DND-41 (cell line): ENCODE measurements around the gene FAM53A.

Experiments used
- ATAC-seq: fragments of 200-7000 bp; cut with Tn5 transposase; 3 replicates; pipeline ENCODE4 v1.9.1; 2021; ENCODE audit warnings: low read depth; ENCODE audit not compliant: insufficient read depth
- DNase-seq: peaks from one replicate; pipeline ENCODE4 v3.0.0-alpha.2; 2020
- H2AFZ ChIP-seq: 2 replicates; pipeline ENCODE4 v1.6.0; 2012; ENCODE audit warnings: low read depth, low read length
- H3K27ac ChIP-seq: 2 replicates; pipeline ENCODE4 v1.5.1; 2012; ENCODE audit warnings: low read length, inconsistent platforms
- H3K27me3 ChIP-seq: fragments of 200-600 bp; sonication (generic); 2 replicates; pipeline ENCODE4 v1.6.0; 2012; ENCODE audit warnings: low read length, mild to moderate bottlenecking, inconsistent platforms; ENCODE audit not compliant: insufficient read depth, poor library complexity
- H3K36me3 ChIP-seq: 2 replicates; pipeline ENCODE4 v1.5.1; 2012; ENCODE audit warnings: low read length, inconsistent platforms; ENCODE audit not compliant: insufficient read depth
- H3K4me1 ChIP-seq: 2 replicates; pipeline ENCODE4 v1.5.1; 2012; ENCODE audit warnings: mild to moderate bottlenecking, low read length; ENCODE audit not compliant: insufficient read depth
- H3K4me2 ChIP-seq: 2 replicates; pipeline ENCODE4 v1.6.0; 2012; ENCODE audit warnings: mild to moderate bottlenecking, moderate library complexity, low read length, inconsistent platforms; ENCODE audit not compliant: insufficient read depth
- H3K4me3 ChIP-seq, 2 experiments: fragments of 200-600 bp in 1 of 2; shearing (Covaris generic) in 1 of 2; 2 replicates each; pipeline ENCODE4 v1.5.1; 2012 to 2016; ENCODE audit warnings: inconsistent platforms in 2 of 2, low read length in 2 of 2, mild to moderate bottlenecking in 2 of 2, low read depth in 1 of 2, moderate library complexity in 1 of 2
- H3K79me2 ChIP-seq: 2 replicates; pipeline ENCODE4 v1.6.0; 2012; ENCODE audit warnings: low read length, inconsistent platforms; ENCODE audit not compliant: insufficient read depth
- H3K9ac ChIP-seq: 2 replicates; pipeline ENCODE4 v1.6.0; 2012; ENCODE audit warnings: low read depth, mild to moderate bottlenecking, inconsistent platforms, low read length, moderate library complexity
- H3K9me3 ChIP-seq: 2 replicates; pipeline ENCODE4 v1.5.1; 2012; ENCODE audit warnings: low read length, moderate library complexity, mild to moderate bottlenecking, inconsistent platforms; ENCODE audit not compliant: insufficient read depth, severe bottlenecking
- H4K20me1 ChIP-seq: 2 replicates; pipeline ENCODE4 v1.6.0; 2012; ENCODE audit warnings: low read length; ENCODE audit not compliant: insufficient read depth
- EZH2 ChIP-seq: IDR thresholded peaks from 3 replicates; pipeline ENCODE4 v1.6.1; 2012; ENCODE audit warnings: borderline replicate concordance, low read depth, mild to moderate bottlenecking, moderate library complexity, low read length, inconsistent platforms; ENCODE audit not compliant: severe bottlenecking
- TF ChIP-seq, protein P1 (sequence below): IDR thresholded peaks from 2 replicates; pipeline ENCODE4 v1.5.1; 2012; ENCODE audit warnings: borderline replicate concordance, low read length, moderate library complexity, mild to moderate bottlenecking; ENCODE audit not compliant: poor library complexity, severe bottlenecking; ENCODE audit errors: extremely low read depth

Gene FAM53A

DNA sequence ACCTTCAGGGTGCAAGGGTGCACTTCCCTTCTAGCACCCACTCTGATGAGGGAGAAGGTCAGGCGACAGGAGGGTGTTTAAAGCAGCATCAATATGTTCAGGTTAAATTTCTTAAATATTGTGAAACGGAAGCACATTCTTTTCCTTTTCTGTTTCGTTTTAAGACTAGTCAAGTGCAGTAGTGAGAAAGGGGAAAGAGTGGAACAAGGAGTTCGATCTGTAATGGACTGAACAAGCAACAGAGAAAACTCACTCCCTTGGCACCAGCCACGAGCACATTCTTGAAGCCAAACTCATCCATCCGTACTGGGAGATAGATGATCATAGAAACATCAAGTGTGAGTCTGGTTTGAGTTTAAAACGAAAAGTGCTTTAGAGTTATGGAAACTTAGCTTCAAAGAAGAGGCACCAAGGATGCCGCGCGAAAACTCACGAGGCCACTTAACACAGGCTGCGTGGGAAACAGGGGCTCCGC is 815 bp downstream of the FAM53A start:
- H3K4me3 ChIP-seq: peak overlapping the region in 1 of 2 experiments; percentile 61; a peak in 2 of 4 replicates
- H3K79me2 ChIP-seq: no peaks in the 10 kb centered on the region
- H3K9me3 ChIP-seq: no peaks in the 10 kb centered on the region
- peak overlapping the region; percentile 92 for H2AFZ ChIP-seq
- H3K27ac ChIP-seq: no peak overlapping the region
- H3K4me2 ChIP-seq: peak overlapping the region; percentile 82
- H3K4me1 ChIP-seq: peaks cover 19% of the 10 kb centered on the region
- H3K9ac ChIP-seq: peak overlapping the region; percentile 64
- H4K20me1 ChIP-seq: no peaks in the 10 kb centered on the region
- ATAC-seq (no peak), DNase-seq (no peak)
- H3K36me3 ChIP-seq: no peaks in the 10 kb centered on the region
- H3K27me3 ChIP-seq: no peaks in the 10 kb centered on the region
- TF ChIP-seq, protein P1, sequence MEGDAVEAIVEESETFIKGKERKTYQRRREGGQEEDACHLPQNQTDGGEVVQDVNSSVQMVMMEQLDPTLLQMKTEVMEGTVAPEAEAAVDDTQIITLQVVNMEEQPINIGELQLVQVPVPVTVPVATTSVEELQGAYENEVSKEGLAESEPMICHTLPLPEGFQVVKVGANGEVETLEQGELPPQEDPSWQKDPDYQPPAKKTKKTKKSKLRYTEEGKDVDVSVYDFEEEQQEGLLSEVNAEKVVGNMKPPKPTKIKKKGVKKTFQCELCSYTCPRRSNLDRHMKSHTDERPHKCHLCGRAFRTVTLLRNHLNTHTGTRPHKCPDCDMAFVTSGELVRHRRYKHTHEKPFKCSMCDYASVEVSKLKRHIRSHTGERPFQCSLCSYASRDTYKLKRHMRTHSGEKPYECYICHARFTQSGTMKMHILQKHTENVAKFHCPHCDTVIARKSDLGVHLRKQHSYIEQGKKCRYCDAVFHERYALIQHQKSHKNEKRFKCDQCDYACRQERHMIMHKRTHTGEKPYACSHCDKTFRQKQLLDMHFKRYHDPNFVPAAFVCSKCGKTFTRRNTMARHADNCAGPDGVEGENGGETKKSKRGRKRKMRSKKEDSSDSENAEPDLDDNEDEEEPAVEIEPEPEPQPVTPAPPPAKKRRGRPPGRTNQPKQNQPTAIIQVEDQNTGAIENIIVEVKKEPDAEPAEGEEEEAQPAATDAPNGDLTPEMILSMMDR: no peak
- no peak for TF ChIP-seq EZH2

DNA sequence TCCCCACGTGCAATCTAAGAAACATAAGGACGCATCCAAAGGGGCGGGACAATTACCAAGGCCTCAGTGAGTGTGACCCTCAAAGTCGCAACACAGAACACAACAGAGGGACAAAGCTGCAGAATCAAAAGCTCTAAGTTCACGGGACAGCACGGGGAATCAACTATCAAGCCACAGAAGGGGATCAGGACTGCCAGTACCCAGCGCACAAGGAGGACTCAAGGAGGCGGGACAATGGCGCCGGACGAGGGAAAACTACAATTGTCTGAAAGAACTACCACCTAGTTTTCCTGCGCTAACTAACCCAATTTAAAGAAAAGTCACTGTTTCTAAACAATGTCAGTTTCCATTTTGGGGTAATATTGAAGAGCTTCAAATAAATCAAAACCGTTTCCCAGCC is 1.3 kb downstream of the FAM53A start:
- Histone ChIP-seq H3K4me3 (no peak overlapping the region), H4K20me1 (no peaks in the 10 kb centered on the region), H3K36me3 (no peaks in the 10 kb centered on the region), H3K9me3 (no peaks in the 10 kb centered on the region), H3K9ac (no peak overlapping the region; the same call in 1 of the 2 replicates), H3K27me3 (no peaks in the 10 kb centered on the region), H2AFZ (0 out of 2 replicates have a peak overlapping the region, but pooled peaks have one; percentile 21), H3K27ac (no peak overlapping the region), H3K79me2 (no peaks in the 10 kb centered on the region), H3K4me1 (peaks cover 19% of the 10 kb centered on the region), H3K4me2 (peak overlapping the region; percentile 82; the same call in 1 of the 2 replicates)
- no peak for TF ChIP-seq EZH2
- TF ChIP-seq, protein P1: no peak
- no peak for ATAC-seq
- no peak for DNase-seq

GRCh38 chr4:1678244-1678643 is 5.9 kb downstream of the FAM53A start:
- no peak overlapping the region for H3K4me2 ChIP-seq
- ATAC-seq: no peak
- no peaks in the 10 kb centered on the region for H3K36me3 ChIP-seq
- no peak for TF ChIP-seq EZH2
- TF ChIP-seq, protein P1: no peak
- no peaks in the 10 kb centered on the region for H4K20me1 ChIP-seq
- DNase-seq: no peak
- no peak overlapping the region for H2AFZ ChIP-seq
- no peak overlapping the region for H3K4me3 ChIP-seq
- H3K79me2 ChIP-seq: no peaks in the 10 kb centered on the region
- no peaks in the 10 kb centered on the region for H3K9me3 ChIP-seq
- H3K27ac ChIP-seq: no peak overlapping the region
- H3K4me1 ChIP-seq: peaks cover 2% of the 10 kb centered on the region
- no peaks in the 10 kb centered on the region for H3K27me3 ChIP-seq
- H3K9ac ChIP-seq: no peak overlapping the region
